Fibroblast of mammary gland (primary cell): ENCODE data around the gene MUC2.

Experiments
- DNase-seq: peaks from one replicate; pipeline ENCODE4 v3.0.0-alpha.2; 2010; ENCODE audit warnings: low read depth
- H3K4me3 ChIP-seq: 2 replicates; pipeline ENCODE4 v1.5.1; 2011; ENCODE audit warnings: low read depth, mild to moderate bottlenecking, low read length, moderate library complexity; ENCODE audit not compliant: control insufficient read depth
- TF ChIP-seq, protein P1 (sequence below): conservative IDR thresholded peaks from 2 replicates; pipeline ENCODE4 v1.5.1; 2011; ENCODE audit warnings: low read depth, low read length, inconsistent platforms; ENCODE audit not compliant: control insufficient read depth, insufficient read depth

The MUC2 gene

DNA sequence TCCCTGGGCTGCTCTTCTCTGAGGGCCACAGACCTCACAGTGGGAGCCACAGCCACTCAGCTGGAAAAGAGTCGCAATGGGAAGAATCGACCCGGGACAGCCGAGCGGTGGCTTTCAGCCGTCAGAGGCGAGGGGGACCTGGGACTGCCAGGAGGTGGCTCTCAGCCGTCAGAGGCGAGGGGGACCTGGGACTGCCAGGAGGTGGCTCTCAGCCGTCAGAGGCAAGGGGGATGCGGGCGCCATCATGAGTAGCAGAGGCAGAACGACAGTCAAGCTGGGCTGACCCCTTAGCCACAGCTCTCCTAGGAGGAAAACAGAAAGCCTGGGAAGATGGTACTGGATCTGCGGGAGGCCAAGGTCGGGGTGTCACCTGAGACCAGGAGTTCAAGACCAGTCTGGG, 14.9 kb upstream of the MUC2 start:
- no peak for DNase-seq

DNA sequence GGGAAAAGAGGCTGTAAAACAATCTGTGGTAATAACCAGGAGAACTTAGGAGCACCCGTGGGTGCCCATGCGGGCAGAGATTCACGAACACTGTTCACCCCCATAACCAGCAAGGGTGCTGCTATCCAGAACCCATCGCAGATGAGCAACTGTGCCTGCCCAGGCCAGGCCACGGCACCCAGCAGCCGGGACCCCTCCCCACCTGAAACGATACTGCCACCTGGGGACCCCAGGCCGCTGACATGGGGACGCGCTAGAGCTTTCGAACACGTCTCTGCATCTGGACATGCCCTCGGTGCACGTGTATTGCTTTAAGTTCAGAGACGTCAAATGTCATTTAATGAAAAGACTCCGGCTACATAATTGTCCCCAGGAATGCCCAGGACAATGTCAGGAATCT, 14.3 kb upstream of the MUC2 start:
- TF ChIP-seq, protein P1, sequence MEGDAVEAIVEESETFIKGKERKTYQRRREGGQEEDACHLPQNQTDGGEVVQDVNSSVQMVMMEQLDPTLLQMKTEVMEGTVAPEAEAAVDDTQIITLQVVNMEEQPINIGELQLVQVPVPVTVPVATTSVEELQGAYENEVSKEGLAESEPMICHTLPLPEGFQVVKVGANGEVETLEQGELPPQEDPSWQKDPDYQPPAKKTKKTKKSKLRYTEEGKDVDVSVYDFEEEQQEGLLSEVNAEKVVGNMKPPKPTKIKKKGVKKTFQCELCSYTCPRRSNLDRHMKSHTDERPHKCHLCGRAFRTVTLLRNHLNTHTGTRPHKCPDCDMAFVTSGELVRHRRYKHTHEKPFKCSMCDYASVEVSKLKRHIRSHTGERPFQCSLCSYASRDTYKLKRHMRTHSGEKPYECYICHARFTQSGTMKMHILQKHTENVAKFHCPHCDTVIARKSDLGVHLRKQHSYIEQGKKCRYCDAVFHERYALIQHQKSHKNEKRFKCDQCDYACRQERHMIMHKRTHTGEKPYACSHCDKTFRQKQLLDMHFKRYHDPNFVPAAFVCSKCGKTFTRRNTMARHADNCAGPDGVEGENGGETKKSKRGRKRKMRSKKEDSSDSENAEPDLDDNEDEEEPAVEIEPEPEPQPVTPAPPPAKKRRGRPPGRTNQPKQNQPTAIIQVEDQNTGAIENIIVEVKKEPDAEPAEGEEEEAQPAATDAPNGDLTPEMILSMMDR, result no peak
- no peak overlapping the region for H3K4me3 ChIP-seq
- no peak for DNase-seq

More for the DNA sequence above, 14.9 kb upstream of the MUC2 start:
- TF ChIP-seq, protein P1, result no peak
- no peak overlapping the region for H3K4me3 ChIP-seq

DNA sequence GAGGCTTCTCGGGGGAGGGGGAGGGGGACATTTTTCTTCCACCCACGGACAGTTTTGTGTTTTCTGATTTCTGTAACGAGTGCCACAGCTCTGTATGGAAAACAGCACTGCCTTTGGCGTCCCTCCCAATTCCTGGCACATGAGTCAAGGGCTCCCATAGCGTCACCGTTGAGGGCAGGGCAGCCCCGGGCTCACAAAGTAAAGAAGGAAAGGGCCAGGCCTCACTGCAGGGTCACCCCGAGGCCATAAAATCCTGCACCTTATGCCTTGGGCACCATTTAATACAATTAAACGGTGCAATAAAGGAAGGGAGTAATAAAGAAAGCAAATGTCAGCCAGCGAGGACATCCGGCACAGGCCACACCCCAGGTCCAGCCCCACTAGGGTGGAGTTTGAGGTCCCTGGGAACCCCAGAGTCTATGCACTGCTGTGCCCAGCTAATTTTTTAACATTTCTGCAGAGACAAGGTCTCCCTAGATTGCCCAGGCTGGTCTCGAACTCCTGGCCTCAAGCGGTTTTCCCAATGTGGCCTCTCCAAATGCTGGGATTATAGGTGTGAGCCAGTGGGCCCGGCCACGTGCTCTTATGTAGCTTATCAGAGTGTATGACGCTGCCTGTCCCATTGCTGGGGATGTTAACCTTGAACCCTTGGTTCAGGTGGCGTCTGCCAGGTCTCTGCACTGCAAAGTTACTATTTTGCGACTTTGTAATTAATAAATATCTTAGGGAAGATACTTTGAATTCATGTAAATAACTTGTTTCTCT, 13.6 kb upstream of the MUC2 start:
- no peak overlapping the region for H3K4me3 ChIP-seq
- TF ChIP-seq, protein P1, result no peak
- peak; percentile 30 for DNase-seq

DNA sequence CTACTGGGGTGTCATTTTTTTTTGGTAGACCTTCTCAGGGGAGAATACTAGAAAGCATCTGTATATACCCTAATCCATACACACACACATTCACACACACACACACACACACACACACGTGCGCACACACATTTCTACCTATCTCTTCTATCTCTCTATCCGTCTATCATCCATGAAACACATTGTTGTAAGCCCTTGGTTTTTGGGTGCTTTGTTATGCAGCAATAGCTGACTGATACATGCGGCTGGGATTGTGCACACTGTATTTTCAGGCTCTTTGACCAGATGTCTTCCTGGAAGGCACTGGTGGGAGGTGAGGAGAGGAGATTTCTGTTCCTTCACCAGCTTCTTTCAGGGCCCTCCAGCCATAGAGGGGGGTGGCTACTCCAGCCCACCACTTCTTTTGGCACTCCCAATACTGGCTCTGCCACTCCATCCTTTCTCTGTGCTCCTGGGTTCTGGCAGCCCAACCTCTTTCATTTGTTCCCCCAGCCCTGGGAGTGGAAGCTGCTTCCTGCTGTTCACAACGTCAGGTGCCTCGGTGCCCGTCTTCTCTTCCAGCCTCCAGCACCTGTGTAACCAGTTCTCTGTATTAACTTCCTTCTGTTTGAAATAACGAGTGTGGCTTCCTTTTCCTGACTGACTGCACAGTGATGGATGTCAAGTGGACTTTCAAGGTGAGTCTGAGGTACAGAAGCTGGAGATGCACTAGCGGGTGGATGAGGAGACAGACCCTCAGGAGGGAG, 12.4 kb upstream of the MUC2 start:
- TF ChIP-seq, protein P1, result no peak
- DNase-seq, result no peak
- H3K4me3 ChIP-seq, result no peak overlapping the region

DNA sequence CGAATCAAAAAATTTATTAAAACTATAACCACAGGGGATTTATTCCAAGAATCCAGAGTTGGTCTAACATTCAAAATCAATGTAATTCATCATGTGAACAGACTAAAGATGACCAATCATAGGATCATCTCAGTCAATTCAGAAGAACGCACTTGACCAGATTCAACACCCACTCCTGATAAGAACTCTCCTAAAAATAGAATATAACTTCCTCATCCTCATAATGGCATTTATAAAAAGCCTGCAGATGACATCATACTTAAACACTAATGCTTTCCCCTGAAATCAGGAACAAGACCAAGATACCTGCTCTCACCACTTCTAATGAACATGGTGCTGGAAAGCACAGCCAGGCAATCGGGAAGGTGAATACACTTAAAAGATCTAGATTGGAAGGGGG, 10.5 kb upstream of the MUC2 start:
- TF ChIP-seq, protein P1, result no peak
- no peak for DNase-seq
- H3K4me3 ChIP-seq, result no peak overlapping the region

DNA sequence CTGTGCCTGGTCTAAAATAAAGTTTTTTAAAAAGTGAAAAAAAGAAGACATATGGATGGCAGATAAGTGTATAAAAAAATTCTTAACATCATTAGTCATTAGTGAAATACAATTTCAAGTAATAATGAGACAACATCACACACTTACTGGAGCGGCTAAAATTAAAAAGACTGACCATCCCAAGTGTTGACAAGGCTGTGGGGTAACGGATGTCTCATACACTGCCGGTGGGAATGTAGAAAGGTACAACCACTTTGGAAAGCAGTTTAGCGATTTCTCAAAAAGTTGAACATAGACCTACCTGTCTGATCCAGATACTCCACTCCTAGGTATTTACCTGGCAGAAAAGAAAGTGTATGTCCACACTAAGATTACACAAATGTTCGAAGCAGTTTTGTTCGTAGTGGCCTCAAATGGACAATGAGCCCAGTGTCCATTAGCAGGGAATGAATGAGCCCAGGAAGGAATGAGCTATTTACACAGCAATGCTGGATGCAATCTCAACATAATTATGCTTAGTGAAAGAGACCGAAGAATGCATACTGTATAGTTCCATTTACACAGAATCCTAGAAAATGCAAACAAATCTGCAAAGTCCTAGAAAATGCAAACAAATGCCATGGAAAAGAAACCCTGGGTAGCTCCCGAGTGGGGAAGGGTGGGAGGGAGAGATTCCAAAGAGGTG, 6.7 kb upstream of the MUC2 start:
- no peak overlapping the region for H3K4me3 ChIP-seq
- no peak for DNase-seq
- TF ChIP-seq, protein P1, result no peak
